Thyroid gland (tissue), 4 donors: ENCODE results near the gene XRRA1. TPM values are rescaled to one million over a fixed set of nuclear protein-coding genes. Genes with fewer than 3 reads are reported as not detected.

Experiments
- DNase-seq, 2 donors: peaks; one replicate each; pipeline ENCODE4 v3.0.0-alpha.2; 2019
- H3K27ac ChIP-seq, 3 donors: fragments of 200-600 bp; sonication (generic); 1 replicate in 2 of 3; 2 replicates in 1 of 3; pipeline ENCODE4 v1.5.1; 2016 to 2019; ENCODE audit warnings: mild to moderate bottlenecking in 1 of 3, moderate library complexity in 1 of 3
- H3K27me3 ChIP-seq: fragments of 200-600 bp; sonication (generic); one replicate; pipeline ENCODE4 v1.5.1; 2019
- H3K36me3 ChIP-seq, 2 donors: fragments of 200-600 bp; sonication (generic); one replicate each; pipeline ENCODE4 v1.5.1; 2016 to 2019
- H3K4me1 ChIP-seq, 2 donors: fragments of 200-600 bp; sonication (generic); one replicate each; pipeline ENCODE4 v1.5.1; 2017 to 2019
- H3K4me3 ChIP-seq, 3 donors: fragments of 200-600 bp; sonication (generic); replicated peaks in 1 of 3; 1 replicate in 2 of 3; 2 replicates in 1 of 3; pipeline ENCODE4 v1.5.1; 2016; ENCODE audit warnings: mild to moderate bottlenecking in 1 of 3
- H3K9me3 ChIP-seq: fragments of 200-600 bp; sonication (generic); one replicate; pipeline ENCODE4 v1.5.1; 2017
- POLR2A ChIP-seq, 2 donors: fragments of 450-650 bp; IDR thresholded peaks; one replicate each; pipeline ENCODE4 v1.6.1; 2017; ENCODE audit warnings: antibody characterized with exemption in 2 of 2, mild to moderate bottlenecking in 2 of 2, moderate library complexity in 1 of 2
- WGBS, 2 donors: methylation state at CpG; one replicate each; pipeline ENCODE4 v1.1.5; 2017; 5-methylcytosine and 5-hydroxymethylcytosine counted together
- intact Hi-C: fragments of 100-400 bp; cut with DNase I; formaldehyde crosslinking; loops from one replicate; pipeline ENCODE4 v1.15.1; 2023
- total RNA-seq, 4 donors: library from RNA; depleted of rRNA; stranded (reverse); fragments of >200 nt; gene quantifications; one replicate each; pipeline ENCODE4 v1.2.3, GENCODE V29; 2016
- TF ChIP-seq, protein P1 (sequence below), 6 experiments: fragments of 200-600 bp in 3 of 6; fragments of 450-650 bp in 3 of 6; sonication (generic) in 3 of 6; IDR thresholded peaks; one replicate each; pipeline ENCODE4 v1.5.1; 2016 to 2019; ENCODE audit warnings: antibody characterized with exemption in 6 of 6, mild to moderate bottlenecking in 2 of 6, inconsistent platforms in 1 of 6, moderate library complexity in 1 of 6

XRRA1 gene
- total RNA-seq, 4 donors from 2014 or later: 26.8 to 80.6 (median 39.1) TPM

DNA sequence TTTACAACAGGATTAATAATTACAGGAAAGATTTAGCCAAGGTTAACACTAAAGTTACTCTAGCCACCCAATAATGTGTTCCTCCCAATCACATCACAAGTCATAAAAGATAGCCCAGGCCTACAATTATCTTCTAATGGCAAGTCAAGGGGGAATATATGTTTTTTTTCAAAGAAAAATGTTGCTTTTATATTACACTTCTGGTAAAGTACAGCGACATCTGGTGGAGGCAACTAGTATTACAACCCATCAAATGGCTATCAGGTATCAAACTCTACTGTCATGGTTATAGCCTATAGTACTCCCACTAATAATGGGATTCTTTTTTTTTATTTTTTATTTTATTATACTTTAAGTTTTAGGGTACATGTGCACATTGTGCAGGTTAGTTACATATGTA lies 71.8 kb downstream of the XRRA1 start:
- TF ChIP-seq, protein P1, sequence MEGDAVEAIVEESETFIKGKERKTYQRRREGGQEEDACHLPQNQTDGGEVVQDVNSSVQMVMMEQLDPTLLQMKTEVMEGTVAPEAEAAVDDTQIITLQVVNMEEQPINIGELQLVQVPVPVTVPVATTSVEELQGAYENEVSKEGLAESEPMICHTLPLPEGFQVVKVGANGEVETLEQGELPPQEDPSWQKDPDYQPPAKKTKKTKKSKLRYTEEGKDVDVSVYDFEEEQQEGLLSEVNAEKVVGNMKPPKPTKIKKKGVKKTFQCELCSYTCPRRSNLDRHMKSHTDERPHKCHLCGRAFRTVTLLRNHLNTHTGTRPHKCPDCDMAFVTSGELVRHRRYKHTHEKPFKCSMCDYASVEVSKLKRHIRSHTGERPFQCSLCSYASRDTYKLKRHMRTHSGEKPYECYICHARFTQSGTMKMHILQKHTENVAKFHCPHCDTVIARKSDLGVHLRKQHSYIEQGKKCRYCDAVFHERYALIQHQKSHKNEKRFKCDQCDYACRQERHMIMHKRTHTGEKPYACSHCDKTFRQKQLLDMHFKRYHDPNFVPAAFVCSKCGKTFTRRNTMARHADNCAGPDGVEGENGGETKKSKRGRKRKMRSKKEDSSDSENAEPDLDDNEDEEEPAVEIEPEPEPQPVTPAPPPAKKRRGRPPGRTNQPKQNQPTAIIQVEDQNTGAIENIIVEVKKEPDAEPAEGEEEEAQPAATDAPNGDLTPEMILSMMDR (IDR thresholded peaks at IDR 0.05): peak in 2 of 6 experiments; percentile 31 to 32
- TF ChIP-seq POLR2A (IDR thresholded peaks at IDR 0.05): no peak
- 42 to 54% methylated on average over 1 of the region's 1 CpG for WGBS, 2 donors

DNA sequence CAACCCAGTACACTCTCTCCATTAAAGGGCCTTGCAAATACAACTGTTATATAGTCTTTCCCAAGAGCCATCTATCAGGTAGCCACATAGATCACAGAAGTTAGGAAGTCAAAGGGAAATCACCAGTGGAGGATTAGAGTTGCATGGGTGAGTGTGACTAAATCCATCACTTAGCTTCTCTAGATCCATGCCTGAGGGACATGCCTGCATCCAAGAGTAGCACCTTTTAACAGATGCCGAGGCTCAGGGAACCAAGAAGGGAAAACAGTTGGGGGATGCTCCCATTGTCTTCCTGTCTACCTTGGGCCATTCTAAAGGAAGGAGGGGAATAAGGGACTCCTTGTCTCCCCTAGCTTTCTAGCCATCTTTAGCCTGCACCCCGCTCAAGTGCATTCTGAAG lies 77.9 kb downstream of the XRRA1 start:
- H3K27ac ChIP-seq: no peak overlapping the region
- intact Hi-C loops: no loop called here
- no peak for DNase-seq
- no peaks in the 10 kb centered on the region for H3K4me1 ChIP-seq
- TF ChIP-seq, protein P1 (IDR thresholded peaks at IDR 0.05): no peak
- no peak for TF ChIP-seq POLR2A (IDR thresholded peaks at IDR 0.05)
- H3K9me3 ChIP-seq: peaks cover 4% of the 10 kb centered on the region
- 95 to 97% methylated on average over 2 of the region's 2 CpGs for WGBS, 2 donors
- peaks cover 7 to 25% of the 10 kb centered on the region in 2 donors for H3K36me3 ChIP-seq
- no peak overlapping the region for H3K4me3 ChIP-seq
- no peaks in the 10 kb centered on the region for H3K27me3 ChIP-seq

More for the DNA sequence above, 71.8 kb downstream of the XRRA1 start:
- no peak overlapping the region for H3K27ac ChIP-seq
- no peaks in the 10 kb centered on the region for H3K4me1 ChIP-seq
- intact Hi-C loops: no loop called here
- H3K36me3 ChIP-seq: peaks cover 0 to 5% of the 10 kb centered on the region in 2 donors
- no peaks in the 10 kb centered on the region for H3K9me3 ChIP-seq
- no peak for DNase-seq
- no peaks in the 10 kb centered on the region for H3K27me3 ChIP-seq
- no peak overlapping the region for H3K4me3 ChIP-seq

DNA sequence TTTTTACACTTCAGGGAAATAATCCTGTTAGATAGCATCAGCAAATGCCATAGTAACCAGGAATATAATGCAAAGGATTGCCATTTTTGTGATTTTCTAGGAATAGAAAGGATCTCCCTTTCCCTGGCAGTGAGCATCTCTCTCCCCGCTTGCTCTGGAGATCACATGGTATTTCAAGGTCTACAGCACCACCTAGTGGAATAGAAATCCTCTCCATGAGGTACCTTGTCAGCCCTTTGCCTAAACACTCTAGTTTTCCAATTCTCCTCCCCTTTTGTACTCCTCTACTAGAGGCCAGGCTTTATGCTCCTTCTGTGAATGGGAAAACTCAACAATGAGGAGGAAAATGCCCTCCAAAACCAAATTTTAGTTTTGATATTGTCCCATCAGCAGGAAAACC lies 78.4 kb downstream of the XRRA1 start:
- H3K4me3 ChIP-seq: no peak overlapping the region
- TF ChIP-seq POLR2A (IDR thresholded peaks at IDR 0.05): no peak
- TF ChIP-seq, protein P1 (IDR thresholded peaks at IDR 0.05): no peak
- no peaks in the 10 kb centered on the region for H3K4me1 ChIP-seq
- H3K36me3 ChIP-seq: peaks cover 7 to 25% of the 10 kb centered on the region in 2 donors
- H3K27ac ChIP-seq: no peak overlapping the region
- peaks cover 4% of the 10 kb centered on the region for H3K9me3 ChIP-seq
- intact Hi-C loops: no loop called here
- WGBS, 2 donors: 97 to 100% methylated on average over 1 of the region's 1 CpG
- no peak for DNase-seq
- H3K27me3 ChIP-seq: no peaks in the 10 kb centered on the region

DNA sequence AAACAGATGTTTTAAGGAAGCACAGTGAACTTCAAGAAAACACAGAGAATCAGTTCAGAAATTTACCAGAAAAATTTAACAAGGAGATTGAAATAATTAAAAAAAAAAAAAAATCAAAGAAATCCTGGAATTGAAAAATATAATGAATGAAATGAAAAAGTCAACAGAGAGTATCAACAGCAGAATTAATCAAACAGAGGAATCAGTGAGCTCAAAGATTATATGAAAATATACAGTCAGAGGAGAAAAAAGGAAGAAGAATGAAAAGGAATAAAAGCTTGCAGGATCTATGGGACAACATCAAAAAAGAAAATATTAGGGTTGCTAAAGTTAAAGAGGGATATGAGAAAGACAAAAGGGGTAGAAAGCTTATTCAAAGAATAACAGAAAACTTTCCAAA lies 82.3 kb downstream of the XRRA1 start:
- intact Hi-C loops: no loop called here
- no peak for TF ChIP-seq POLR2A (IDR thresholded peaks at IDR 0.05)
- TF ChIP-seq, protein P1 (IDR thresholded peaks at IDR 0.05): no peak
- Histone ChIP-seq H3K9me3 (peaks cover 4% of the 10 kb centered on the region), H3K27me3 (no peaks in the 10 kb centered on the region), H3K4me1 (no peaks in the 10 kb centered on the region), H3K4me3 (no peak overlapping the region), H3K27ac (no peak overlapping the region), H3K36me3 (peaks cover 12 to 19% of the 10 kb centered on the region in 2 donors)
- no peak for DNase-seq

DNA sequence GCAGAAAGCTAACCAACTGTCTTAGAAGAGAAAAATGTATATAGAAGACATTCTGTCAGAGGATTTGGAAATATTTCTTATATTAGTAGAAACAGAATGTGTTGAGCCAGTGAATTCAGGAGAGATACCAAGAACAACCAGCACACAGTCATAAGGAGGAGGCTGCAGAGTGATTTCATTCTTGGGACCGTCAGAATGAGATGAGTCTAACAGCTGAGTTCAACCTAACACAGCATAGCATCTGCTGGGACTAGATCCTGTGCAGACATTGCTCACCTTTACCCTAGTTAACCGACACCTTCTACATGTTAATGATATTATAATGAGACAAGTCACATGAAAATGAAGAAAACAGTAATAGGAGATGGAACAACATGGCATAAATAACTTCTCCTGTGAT lies 85.5 kb downstream of the XRRA1 start:
- Histone ChIP-seq H3K9me3 (peaks cover 4% of the 10 kb centered on the region), H3K27ac (no peak overlapping the region), H3K4me3 (no peak overlapping the region), H3K27me3 (no peaks in the 10 kb centered on the region), H3K36me3 (peaks cover 5 to 11% of the 10 kb centered on the region in 2 donors), H3K4me1 (no peaks in the 10 kb centered on the region)
- 94 to 96% methylated on average over 2 of the region's 2 CpGs for WGBS, 2 donors
- intact Hi-C loops: no loop called here
- TF ChIP-seq POLR2A (IDR thresholded peaks at IDR 0.05): no peak
- TF ChIP-seq, protein P1 (IDR thresholded peaks at IDR 0.05): no peak
- DNase-seq: no peak
